Muscle of back (tissue), 13 donors: ENCODE measurements around the gene PRRT3. TPM values are rescaled to one million over a fixed set of nuclear protein-coding genes. Genes with fewer than 3 reads are reported as not detected.
A peak's percentile ranks its signal among the peaks of the same experiment; 100 is the strongest.

Source experiments
- DNase-seq, 3 donors: peaks; one replicate each; pipeline versions ENCODE4 v3.0.0 to v3.0.0-alpha.2; 2013
- long read RNA-seq, 9 donors: transcript quantifications; one replicate each; lab custom pipeline, GENCODE V29; 2026
- polyA plus RNA-seq, 10 donors: library from polyadenylated mRNA; unstranded; fragments of 120-200 nt; gene quantifications; one replicate each; pipeline ENCODE4 v1.2.1, GENCODE V29; 2013; ENCODE audit not compliant: insufficient read length in 10 of 10

Gene PRRT3
- polyA plus RNA-seq = 1 to 10 TPM in 9 of 10 donors, under 1 TPM in 1; 0.92 to 2.9 (median 1.7) TPM
- long read RNA-seq, donor 1 = 0 reads
- long read RNA-seq, donor 2, partial matches to known transcripts = 0 of 6 reads
- long read RNA-seq, donor 2, other reads (novel, unspliced or antisense) = 6 of 6 reads
- long read RNA-seq, donor 3 = 0 reads
- long read RNA-seq, donor 4 = 0 reads
- long read RNA-seq, donor 5 = 0 reads
- long read RNA-seq, donor 6, partial matches to known transcripts = 0 of 13 reads
- long read RNA-seq, donor 6, other reads (novel, unspliced or antisense) = 13 of 13 reads
- long read RNA-seq, donor 7 = 0 reads
- long read RNA-seq, donor 8 = 0 reads
- long read RNA-seq, donor 9 = 0 reads

DNA sequence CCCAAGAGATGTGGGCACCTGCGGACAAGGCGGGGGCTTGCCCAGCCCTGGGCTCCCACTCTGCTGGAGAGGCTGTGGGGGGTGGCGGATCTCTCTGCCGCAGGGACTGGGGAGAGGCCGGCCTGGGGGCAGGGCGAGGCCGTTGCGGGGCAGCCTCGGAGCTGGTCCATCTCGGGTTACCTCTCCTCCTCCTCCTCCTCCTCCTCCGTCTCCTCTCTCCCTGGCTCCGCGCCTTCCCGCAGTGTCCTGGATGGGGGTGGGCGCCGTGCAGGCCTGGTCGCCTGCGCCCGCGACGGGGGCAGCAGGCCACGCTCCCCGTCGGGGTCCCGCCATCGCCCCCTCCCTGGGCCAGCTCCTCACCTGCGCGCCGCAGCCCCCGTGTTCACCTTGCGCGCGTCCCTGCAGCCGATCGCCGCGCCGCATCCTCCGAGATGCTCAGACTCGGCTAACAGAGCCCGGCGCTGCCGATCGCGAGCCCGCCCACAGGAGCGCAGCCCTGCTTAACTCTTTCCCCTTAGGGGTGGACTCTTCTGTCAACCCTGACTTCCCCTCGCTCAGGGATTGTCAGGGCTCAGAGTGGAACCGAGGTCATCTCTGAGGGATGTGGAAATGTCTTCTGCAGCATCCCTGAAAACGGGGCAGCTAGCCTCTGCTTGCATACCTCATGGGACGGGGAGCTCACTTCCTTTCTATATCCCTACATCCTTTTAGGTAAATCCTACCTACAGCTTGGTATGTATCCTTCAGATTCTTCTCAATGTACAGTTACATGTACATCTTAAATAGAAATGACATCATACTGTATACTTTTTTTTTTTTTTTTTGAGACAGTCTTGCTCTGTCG is at the start of gene PRRT3:
PRRT3 (minus strand) TSS at position 447 of the 844 bp plus-strand sequence. CDS start 2,293 bp downstream, outside the sequence.
- DNase-seq = peak in 1 of 3 donors; percentile 75

DNA sequence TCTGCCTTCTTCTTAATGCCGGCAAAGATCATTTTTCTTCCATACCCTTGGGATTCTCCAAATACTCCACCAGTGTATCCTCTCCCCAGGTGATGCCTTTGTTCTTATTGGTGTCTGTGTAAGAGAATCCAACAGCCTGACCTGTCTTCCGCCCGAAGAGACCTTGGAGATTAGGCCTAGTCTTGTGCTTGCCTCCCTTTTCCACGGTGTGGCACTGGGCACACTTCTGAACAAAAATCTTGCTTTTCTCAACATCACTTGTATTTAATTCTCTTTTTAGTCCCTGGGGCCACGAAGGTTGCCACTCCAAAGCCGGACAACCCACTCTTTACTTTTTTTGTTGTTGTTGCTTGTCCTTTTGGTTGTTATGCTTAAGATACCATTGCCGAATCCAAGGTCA is 48.5 kb upstream of the PRRT3 start:
- no peak for DNase-seq

DNA sequence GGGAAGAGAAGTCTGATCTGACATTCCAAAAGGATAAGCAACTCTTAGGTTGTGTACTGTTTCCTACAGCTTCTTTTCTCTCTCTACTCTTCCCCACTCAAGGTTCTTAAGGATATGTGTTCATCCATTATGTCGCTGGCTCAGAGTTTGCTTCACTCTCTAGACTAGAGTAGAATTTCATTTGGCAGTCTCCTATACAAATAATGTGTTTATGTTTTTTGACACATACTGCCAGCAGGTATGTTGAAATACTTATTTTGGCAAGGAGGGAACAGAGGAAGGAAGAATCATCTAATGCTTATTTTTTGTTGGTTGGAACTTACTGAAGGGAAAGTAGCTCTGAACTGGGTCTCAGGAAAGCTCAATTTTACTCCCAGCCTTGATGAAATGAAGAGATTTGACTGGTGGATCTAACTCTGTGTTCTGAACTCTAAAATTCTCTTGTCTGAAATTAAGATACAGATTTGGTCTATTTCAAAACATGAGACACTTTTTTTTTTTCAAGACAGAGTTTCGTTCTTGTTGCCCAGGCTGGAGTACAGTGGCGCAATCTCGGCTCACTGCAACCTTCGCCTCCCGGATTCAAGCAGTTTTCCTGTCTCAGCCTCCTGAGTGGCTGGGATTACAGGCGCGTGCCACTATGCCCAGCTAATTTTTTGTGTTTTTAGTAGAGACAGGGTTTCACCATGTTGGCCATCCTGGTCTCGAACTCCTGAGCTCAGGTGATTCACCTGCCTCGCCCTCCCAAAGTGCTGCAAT is 42.1 kb upstream of the PRRT3 start:
- no peak for DNase-seq

DNA sequence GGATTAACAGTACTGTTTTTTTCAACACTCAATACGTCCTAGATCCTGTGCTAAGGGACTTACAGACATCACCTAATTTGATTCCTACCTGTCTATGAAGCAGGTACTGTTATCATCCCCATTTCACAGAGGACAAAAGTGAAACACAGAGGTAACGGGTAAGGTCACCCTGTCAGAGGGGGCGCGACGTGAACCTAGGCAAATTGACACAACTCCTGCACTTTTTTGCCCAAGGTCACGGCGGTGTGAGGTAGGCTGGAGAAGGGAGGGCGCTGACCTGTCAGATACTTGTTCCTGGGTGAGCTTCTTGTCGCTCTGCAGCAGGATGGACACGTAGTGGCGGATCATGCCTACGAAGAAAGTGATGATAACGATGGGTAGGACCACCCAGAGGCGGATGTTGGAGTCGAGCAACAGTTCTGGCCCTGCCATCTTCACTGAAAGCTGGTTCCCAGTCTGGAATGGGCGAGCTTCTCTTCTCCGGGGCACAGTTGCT is 34.1 kb upstream of the PRRT3 start:
- no peak for DNase-seq

DNA sequence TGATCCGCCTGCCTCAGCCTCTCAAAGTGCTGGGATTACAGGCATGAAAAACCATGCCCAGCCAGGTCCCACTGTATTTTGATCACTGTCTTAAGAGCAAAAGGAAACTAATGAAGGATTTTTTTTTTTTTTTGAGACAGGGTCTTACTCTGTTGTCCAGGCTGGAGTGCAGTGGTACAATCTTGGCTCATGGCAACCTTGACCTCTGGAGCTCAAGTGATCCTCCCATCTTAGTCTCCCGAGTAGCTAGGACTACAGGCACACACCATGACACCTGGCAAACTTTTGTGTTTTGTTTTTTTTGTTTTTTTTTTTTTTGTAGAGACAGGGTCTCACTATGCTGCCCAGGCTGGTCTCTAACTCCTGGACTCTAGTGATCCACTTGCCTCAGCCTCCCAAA is 28.0 kb upstream of the PRRT3 start:
- DNase-seq = no peak

DNA sequence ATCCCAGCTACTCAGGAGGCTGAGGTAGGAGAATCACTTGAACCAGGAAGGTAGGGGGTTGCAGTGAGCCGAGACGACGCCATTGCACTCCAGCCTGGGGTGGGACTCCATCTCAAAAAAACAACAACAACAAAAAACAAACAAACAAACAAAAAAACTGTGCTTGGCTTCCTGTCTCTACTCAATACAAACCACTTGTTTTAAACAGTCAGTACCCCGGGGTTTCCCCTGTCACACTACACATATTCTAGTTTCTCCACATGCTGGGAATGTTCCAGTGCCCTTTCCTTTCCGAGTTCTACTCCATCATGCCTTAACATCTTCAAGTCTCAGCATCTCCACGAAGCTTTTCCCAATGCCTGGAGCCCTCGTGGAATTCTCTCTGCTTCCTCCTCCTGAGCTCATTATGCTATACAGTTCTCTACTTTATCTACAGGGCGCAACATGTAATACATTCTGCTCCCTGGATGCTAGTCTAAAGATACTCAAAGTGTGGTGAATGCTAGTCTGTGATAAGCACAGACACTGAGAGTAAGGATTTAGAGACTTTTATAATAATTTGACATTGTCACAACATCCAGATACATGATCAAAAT is 26.6 kb upstream of the PRRT3 start:
- no peak for DNase-seq

DNA sequence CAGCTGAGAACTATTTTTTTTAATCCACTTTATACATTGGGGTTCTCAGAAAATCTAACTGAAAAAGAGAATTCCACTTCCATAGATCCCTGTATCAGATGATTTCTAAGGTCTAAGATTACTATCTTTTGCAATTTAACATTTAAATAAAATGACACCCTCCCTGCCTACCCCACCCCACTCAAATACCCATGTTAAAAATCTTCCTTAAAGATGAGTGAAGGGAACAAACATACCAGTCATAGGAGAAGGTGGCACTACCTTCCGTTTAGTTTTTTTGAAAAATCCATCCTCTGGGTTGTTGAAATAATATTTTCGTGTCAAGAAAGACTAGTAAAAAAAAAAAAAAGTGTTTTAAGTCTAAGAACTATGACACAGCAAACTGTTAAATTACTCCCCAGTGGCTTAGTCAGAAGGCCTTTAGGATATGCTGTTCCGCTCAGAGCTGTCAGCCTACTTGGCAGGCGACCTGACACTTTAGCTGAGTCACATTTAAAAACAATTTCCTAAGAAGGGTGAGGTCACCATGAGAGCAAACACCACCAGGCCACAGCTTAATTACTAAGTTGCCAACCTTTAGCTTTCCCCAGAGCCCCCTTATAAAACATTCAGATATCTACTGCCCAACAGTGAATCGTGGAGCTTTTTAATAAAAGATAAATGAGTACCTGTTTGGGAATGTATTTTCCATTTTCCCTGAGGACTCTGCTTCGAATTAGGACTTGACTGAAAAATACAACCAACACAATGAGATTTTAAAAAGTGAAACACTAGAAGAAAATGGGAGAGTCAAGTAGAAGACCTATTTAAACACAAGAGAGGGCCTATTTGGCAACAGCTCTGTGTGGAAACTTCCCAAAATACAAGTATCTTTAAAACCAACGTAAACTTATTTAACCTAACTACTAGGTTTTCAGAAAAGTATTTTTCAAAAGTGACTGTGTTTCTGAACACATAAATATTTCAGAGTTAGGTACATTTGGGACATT is 24.8 kb upstream of the PRRT3 start:
- peak; percentile 23 to 88 (median 30) for DNase-seq

DNA sequence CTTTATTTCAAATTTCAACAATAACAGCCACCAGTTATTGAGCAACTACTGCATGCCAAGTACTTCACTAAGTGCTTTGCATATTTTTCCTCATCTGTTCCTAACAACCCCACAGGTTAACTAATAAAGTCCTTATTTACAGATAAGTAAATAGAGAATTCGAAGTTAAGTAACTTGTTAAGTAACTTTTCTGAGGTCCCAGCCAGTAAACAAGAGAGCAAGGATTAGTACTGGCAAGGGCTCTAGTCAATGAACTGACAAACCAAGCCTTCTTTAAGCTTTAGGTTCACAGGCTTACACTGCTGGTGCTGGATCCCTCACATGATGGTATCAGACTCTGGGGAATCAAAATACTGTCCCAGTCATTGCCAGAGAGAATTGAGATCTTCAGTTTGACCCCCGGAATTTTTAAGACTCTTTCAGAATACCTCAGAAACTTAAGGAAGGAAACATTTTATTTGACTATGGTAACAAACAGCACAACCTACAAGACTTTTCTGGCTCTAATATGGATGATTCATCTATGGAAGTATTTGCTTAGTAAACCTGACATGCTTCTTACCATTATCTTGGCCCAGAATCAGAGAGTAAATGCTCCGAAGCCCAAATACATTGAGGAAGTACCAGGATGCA is 17.9 kb upstream of the PRRT3 start:
- DNase-seq = no peak

DNA sequence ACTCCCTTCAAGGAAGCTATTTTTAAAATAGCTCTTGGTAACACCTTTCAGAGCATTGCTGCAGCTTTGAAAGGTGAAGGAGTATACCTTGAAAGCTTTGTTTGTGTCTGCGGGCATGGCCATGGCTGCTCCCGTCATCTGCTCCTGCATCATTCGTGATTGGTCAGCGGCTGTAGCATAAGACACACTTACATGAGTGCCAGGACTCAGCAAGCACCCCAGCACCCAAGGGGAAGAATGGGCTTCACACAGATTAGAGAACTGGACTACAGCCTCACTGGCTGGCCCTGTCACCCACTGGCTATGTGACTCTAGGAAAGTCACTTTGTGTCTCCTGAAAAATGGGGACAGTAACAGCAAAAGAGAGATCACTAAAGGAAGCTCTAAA is 17.4 kb upstream of the PRRT3 start:
- DNase-seq = no peak

DNA sequence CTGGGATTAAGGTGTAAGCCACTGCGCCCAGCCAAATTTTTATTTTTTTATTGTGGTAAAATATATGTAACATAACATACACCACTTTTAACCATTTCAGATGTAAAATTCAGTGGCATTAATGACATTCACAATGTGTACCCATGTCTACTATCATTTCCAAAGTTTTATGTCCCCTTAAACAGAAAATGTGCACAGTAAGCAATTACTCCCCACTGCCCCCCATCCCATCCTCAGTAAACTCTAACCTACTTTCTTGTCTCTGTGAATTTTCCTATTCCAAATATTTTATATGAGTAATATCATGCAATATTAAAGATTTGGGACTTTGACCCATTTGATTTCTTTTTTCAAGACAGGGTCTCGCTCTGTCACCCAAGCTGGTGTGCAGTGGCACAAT is 14.6 kb upstream of the PRRT3 start:
- no peak for DNase-seq

DNA sequence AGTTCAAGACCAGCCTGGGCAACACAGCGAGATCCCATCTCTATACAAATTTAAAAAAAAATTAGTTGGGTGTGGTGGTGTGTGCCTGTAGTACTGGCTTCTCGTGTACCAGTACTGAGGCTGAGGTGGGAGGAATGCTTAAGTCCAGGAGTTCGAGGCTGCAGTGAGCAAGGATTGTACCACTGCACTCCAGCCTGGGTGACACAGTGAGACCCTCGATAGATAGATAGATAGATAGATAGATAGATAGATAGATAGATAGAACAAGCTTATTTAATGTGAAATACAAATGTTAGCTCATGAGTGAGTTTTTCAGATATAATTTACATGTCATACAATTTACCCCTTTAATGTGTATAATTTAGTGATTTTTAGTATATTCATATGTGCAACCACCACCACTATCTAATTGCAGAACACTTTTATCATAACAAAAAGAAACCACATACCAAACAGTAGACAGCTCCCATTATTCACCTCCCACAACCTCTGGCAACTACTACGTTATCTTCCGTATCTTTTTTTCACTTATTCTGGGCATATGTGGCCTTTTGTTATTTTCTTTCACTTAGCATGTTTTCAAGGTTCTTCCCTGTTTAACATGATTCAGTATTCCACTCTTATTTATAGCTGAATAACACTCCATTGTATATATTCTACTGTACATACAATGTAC is 13.1 kb upstream of the PRRT3 start:
- no peak for DNase-seq

DNA sequence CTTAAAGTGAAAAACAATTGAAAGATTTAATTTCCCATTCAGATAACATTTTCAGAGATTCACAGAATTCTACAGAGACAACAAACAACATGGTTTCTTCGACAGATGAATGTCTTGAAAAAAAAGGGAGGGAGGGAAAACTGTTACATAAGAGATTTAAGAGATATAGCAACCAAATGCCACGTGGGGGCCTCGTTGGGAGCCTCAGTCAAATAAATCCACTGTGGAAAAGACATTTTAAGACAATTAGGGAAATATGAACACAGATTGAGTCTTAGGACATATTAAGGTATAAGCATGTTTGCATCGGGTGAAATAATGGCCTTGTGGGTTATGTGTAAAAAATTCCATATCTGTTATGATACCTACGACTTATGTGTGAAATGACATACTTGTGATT is 5.0 kb upstream of the PRRT3 start:
- no peak for DNase-seq

DNA sequence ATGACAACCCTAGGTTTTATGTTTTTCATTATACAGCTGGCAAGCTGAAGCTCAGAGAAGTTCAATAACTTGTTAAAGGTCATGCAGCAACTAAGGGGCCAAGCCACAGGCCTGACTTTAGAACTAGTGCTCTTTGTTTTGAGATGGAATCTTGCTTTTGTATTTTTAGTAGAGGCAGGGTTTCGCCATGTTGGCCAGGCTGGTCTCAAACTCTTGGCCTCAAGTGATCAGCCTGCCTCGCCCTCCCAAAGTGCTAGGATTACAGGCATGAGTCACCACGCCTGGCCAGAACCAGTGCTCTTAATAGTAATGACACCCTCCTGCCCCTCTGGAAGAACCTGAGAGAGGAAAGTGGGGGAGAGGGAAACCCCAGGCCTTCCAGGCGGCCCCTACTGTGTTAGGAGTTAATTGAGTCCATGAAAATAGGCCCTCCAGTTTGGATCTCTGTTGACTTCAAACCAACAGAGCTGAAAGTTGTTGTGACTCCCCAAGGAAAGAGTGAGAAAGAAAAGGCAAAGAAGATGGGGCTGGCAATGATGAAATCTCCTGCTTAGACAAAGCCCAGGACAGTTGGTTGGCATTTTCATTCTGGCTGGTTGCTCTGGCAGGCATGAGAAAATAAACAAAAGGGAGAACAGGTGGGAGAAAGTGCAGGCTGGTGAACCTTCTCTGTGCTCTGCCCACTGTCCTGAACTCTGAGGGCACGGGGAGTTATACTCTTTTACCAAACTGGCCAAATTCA is 3.6 kb upstream of the PRRT3 start:
- DNase-seq = no peak

DNA sequence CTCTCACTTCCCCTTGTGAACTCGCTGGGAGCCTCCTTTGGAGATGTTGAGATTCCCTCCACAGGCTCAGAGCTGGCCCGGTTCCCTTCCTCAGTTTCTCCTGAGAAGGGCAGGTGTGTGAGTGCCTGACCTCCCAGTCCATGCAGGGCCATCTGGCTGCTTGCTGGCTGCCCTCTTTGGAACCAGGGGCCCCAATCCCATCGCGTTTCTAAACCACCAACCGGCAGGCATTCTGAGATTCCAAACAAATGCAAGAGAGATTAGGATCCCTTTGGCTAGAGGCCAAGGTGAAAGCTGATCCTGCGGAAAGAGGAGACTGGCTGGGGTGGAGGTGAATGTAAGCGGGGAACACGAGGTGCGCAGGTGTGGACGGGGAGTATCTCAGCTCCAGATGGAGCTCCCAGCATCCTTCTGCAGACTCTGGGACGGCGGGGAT is 2.9 kb upstream of the PRRT3 start:
- no peak for DNase-seq

DNA sequence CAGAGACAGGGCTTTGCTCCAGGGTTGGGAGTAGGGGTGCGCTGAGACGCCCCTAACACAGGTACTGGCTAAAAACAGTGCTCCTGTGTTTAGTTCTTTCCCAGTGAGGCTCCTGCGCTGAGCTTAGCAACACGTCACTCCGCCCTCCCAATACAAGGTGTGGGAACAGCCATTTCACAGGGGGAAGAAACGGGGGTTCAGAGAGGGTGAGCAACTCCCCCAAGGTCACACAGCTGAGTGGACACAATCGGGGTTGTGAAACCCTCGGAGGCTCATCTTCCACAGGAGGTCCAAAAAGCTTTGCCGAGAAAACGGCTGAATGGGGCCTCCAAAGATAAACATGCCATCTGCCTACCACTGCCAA is 628 bp downstream of the PRRT3 start:
- DNase-seq = no peak

DNA sequence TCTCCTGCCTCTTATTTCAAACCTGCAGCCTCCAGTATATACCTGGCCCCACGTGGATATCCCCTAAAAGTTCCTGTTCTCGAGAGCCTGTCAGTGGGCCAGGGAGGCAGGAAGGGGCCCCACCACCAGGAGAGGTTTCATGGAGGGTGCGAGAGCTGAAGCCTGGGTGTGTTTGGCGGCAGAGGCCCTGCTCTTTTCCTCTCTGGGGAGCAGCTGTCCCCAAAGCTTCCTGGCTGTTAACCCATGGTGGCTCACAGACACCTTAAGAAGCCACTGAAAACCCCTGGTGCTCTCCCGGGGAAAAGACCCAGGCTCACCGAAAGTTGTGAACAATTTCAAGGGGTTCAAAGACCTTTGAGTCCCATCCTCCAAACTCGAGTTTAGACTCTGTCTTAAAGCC is 1.1 kb downstream of the PRRT3 start:
- DNase-seq = no peak

DNA sequence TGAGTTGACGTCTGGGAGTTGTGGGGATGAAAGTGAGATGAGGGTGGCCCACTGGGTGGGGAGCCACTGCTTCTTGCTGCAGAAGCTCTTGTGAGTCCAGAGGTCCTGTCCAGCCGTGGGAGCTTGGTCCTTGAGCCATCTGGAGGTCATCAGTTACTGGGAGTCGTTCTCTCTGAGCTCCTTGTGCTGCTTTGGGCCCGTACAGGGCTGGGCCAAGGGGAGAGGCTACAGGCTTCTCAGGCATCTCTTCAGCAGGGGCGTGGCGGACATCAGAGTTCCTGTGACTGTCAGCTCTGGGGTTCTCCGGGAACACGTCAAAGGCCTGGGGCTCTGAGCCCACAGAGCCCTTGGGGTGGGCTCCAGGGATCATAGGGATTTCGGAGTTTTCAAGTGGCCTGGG is 2.6 kb downstream of the PRRT3 start:
- no peak for DNase-seq

DNA sequence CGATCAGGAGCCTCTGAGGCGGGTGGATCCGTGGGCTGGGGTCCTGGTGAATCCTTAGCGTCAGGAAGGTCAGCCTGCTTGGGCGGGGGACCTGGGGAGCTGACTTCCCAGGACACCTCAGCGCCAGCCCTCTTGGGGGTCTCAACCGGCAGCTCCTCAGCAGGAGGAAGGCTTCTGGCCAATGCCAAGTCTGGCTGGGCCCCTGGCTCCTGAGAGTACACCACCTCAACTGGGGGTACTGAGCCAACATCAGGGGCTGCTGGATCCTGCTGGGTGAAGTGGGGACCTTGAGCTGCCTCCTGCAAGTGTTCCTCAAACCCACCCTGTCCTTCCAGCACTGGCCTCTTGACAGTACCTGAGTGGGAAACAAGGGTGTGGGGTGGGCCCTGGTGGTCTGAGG is 3.1 kb downstream of the PRRT3 start:
- DNase-seq = no peak

DNA sequence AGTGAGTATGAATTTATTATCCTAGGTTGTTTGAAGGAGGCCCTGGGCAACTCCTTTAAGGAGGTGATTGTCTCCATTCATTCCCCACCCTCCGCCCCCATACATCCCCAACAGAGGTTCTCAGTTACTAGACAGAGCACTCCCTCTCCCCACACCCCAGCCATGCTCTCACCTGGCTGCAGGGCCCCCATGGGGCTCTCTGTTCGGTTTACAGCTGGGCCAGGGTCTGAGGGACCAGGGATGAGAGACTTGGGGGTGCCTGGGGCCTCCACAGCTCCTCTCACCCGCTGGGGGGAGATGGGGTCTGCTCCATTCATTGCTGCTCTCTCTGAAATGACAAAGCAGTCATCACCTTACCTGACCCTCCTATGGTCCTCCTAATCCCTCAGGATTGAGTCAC is 3.6 kb downstream of the PRRT3 start:
- no peak for DNase-seq
